HepG2 (cell line): Measurements from ENCODE around the gene PPIP5K2.

Experiments used
- ATF3 ChIP-seq: sonication (generic); formaldehyde crosslinking; IDR thresholded peaks from 2 replicates; pipeline ENCODE4 v1.4.0; 2020; ENCODE audit warnings: missing genetic modification reagents
- CTCF ChIP-seq: sonication (generic); formaldehyde crosslinking; IDR thresholded peaks from 2 replicates; pipeline ENCODE4 v1.5.0; 2020; ENCODE audit warnings: mild to moderate bottlenecking, missing genetic modification reagents, moderate library complexity
- MXI1 ChIP-seq: IDR thresholded peaks from 3 replicates; pipeline ENCODE4 v1.6.1; 2012; ENCODE audit warnings: low read depth, low read length, inconsistent platforms, borderline replicate concordance
- POLR2A ChIP-seq, 2 experiments: IDR thresholded peaks; 2 replicates each; pipeline ENCODE4 v1.6.1; 2011; ENCODE audit warnings: low read depth in 2 of 2, low read length in 2 of 2, mild to moderate bottlenecking in 1 of 2, moderate library complexity in 1 of 2; ENCODE audit not compliant: insufficient read depth in 1 of 2
- REST ChIP-seq, 2 experiments: IDR thresholded peaks; 2 replicates each; pipeline ENCODE4 v1.6.1; 2011 to 2012; ENCODE audit warnings: low read length in 2 of 2, borderline replicate concordance in 1 of 2, low read depth in 1 of 2, mild to moderate bottlenecking in 1 of 2, moderate library complexity in 1 of 2
- REXO4 ChIP-seq: sonication (generic); formaldehyde crosslinking; IDR thresholded peaks from 2 replicates; pipeline ENCODE4 v1.8.0; 2022; ENCODE audit warnings: missing genetic modification reagents, mild to moderate bottlenecking, borderline replicate concordance
- SETDB1 ChIP-seq: sonication (generic); formaldehyde crosslinking; IDR thresholded peaks from 2 replicates; pipeline ENCODE4 v1.5.1; 2020; ENCODE audit warnings: missing genetic modification reagents, mild to moderate bottlenecking, borderline replicate concordance
- SRF ChIP-seq: IDR thresholded peaks from 2 replicates; pipeline ENCODE4 v1.6.1; 2011; ENCODE audit warnings: mild to moderate bottlenecking, low read depth, low read length, moderate library complexity
- SRSF9 ChIP-seq: fragments of 200-400 bp; formaldehyde crosslinking; IDR thresholded peaks from 2 replicates; pipeline ENCODE4 v1.6.1; 2018; ENCODE audit warnings: borderline replicate concordance, mild to moderate bottlenecking, low read depth, low read length; ENCODE audit not compliant: insufficient read depth, poor library complexity, severe bottlenecking
- TCF12 ChIP-seq, 2 experiments: fragments of 450-650 bp in 1 of 2; sonication (generic) in 1 of 2; formaldehyde crosslinking in 1 of 2; IDR thresholded peaks; 2 replicates each; pipeline versions ENCODE4 v1.6.1 to v1.8.0; 2017 to 2022; ENCODE audit warnings: antibody characterized with exemption in 1 of 2, mild to moderate bottlenecking in 1 of 2, missing genetic modification reagents in 1 of 2, moderate library complexity in 1 of 2
- ZNF160 ChIP-seq: sonication (generic); formaldehyde crosslinking; IDR thresholded peaks from 2 replicates; pipeline ENCODE4 v1.8.0; 2022; ENCODE audit warnings: mild to moderate bottlenecking, inconsistent platforms, missing genetic modification reagents
- ZNF576 ChIP-seq: sonication (generic); formaldehyde crosslinking; IDR thresholded peaks from 2 replicates; pipeline ENCODE4 v1.4.0; 2020; ENCODE audit warnings: mild to moderate bottlenecking, missing genetic modification reagents
- ZNF792 ChIP-seq: IDR thresholded peaks from 2 replicates; pipeline ENCODE4 v1.6.1; 2016

GRCh38 chr5:103235891-103236290, 115.8 kb downstream of the PPIP5K2 start:
- TF ChIP-seq ZNF792 (CRISPR knock-in tag) (no peak), ATF3 (CRISPR knock-in tag) (no peak), POLR2A (IDR thresholded peaks at IDR 0.05; ENCODE audit: insufficient read depth in 1 of 2, low read depth in 2 of 2, low read length in 2 of 2) (no peak), ZNF576 (no peak), REXO4 (CRISPR knock-in tag) (no peak), SRF (no peak), TCF12 (IDR thresholded peaks at IDR 0.05) (no peak), TCF12 (CRISPR knock-in tag; IDR thresholded peaks at IDR 0.05) (no peak), REST (IDR thresholded peaks at IDR 0.05; ENCODE audit: borderline replicate concordance in 1 of 2, low read depth in 1 of 2, low read length in 2 of 2) (no peak), CTCF (CRISPR knock-in tag) (no peak), SETDB1 (CRISPR knock-in tag) (no peak), SRSF9 (no peak), MXI1 (no peak), ZNF160 (CRISPR knock-in tag) (no peak)
